Sciatic nerve (tissue), 2 donors: ENCODE measurements around the gene PFDN6. TPM values are rescaled to one million over a fixed set of nuclear protein-coding genes. Genes with fewer than 3 reads are reported as not detected.
"Not testable (repeated sequence)": the region's sequence is repeated elsewhere in the genome, so short reads cannot be mapped to it uniquely, and the experiment has no call there.

Experiments
- ATAC-seq: fragments of 200-7000 bp; cut with Tn5 transposase; one replicate; pipeline ENCODE4 v1.9.1; 2020; ENCODE audit warnings: mild to moderate bottlenecking, moderate library complexity
- DNase-seq: peaks from one replicate; pipeline ENCODE4 v3.0.0-alpha.2; 2020; ENCODE audit warnings: low spot score
- intact Hi-C: fragments of 100-400 bp; cut with DNase I; formaldehyde crosslinking; loops from one replicate; pipeline ENCODE4 v1.14.2; 2022
- total RNA-seq: library from RNA; stranded (reverse); fragmentation: NEBNext Ultra II Directional; extraction: Animal tissue kit (Norgen Biotek cat#: 25700); gene quantifications from one replicate; pipeline ENCODE4 v1.2.1, GENCODE V29; 2021
- donor health status: DM: no; HTN: no; CAD: no.
- donor health status: DM: no; HTN: no; CAD: no.

PFDN6 gene
- total RNA-seq, 1 donor from 2014 or later = 27.1 TPM

DNA sequence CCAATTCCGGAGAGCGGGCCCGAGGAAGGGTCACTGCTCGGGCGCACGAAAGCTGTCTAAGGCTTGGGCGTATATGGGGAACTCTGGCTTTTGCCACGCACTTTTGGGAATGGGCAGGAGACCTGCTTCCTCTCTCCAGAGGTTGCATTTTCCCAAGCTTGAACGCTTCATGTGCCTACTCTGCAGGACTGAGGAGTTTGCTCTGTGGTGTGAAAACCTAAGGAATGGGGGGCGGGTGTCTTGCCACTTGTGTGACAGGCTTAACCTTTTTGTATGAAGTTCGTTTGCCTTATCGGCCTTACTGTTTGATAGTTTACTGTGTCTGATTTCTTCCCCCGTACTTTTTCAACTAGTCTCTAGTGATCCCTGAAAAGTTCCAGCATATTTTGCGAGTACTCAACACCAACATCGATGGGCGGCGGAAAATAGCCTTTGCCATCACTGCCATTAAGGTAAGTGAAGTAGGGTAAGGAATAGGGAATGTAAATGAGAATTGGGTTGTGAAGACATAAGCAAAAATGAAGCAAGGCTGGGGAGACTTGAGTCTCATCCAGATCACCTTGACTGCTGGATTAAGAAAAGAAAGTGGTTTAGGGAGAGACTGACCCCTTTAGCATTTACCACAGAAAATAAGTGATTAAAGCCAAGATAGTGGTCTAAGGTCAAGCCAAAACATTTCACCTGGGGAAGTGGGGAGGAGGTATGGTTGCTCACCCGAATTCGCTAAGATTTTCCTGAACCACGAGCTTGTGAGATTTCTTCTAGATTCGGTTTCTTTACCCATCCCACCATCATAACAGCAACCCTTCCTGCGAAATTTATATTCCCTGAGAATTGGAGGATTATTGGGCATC lies 16.9 kb upstream of the PFDN6 start:
- DNase-seq (no peak), ATAC-seq (peak; percentile 29)
- intact Hi-C loops = no loop called here

DNA sequence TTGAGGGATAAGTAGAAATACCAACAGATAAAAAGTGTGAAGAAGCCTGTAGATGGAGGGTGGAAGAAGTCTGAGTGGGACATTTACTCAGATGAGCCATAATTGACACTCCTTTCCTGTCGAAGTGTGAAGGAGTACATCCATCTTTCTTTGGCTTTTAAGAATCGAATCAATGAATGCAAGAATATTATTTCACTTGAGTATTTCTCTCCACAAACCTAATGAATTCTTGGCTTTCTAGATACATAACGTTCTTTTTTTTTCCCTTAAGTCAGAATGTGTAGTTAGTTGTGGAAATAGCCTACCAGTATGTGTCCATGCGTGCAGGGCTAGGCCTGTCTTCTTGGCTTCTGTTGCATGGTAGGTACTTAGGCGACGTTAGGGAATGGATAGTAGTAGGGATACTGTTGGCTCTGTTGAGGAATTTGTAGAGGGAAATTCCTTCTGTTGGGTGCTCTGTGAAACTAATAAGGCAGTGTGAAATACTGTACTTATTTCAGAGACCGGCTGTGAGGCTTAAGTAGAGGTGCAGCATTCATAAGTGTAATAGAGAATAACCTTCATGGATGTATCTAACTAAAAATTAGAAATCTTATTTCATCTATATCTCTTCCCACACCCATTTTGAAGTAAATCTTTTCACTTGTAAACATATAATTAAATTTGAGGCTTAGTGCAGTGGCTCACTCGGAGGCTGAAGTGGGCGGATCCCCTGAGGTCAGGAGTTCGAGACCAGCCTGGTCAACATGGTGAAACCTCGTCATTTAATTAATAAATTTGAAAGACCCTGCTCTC lies 16.1 kb upstream of the PFDN6 start:
- ATAC-seq (no peak), DNase-seq (no peak)
- intact Hi-C loops = no loop called here

GRCh38 chr6:33273924-33274902 lies 15.2 kb upstream of the PFDN6 start:
- intact Hi-C loops = no loop called here
- no peak for DNase-seq
- no peak for ATAC-seq

GRCh38 chr6:33275795-33276580 lies 13.4 kb upstream of the PFDN6 start:
- intact Hi-C loops, ATAC-seq, DNase-seq: not testable (repeated sequence)

DNA sequence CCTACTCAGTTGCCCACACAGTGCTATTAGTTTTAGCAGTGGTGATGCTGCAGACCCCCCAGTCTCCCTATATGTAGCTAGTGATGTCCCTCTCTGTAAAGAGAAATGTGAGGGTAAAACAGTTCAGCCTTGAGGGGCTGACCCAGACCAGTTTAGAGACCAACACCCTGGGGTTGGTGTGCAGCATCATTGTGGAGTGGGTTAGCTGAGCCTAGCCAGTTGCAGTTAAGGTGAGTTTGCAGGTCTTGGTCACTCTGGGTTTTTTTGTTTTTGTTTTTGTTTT lies 12.9 kb upstream of the PFDN6 start:
- DNase-seq = no peak
- intact Hi-C loops = no loop called here
- no peak for ATAC-seq

DNA sequence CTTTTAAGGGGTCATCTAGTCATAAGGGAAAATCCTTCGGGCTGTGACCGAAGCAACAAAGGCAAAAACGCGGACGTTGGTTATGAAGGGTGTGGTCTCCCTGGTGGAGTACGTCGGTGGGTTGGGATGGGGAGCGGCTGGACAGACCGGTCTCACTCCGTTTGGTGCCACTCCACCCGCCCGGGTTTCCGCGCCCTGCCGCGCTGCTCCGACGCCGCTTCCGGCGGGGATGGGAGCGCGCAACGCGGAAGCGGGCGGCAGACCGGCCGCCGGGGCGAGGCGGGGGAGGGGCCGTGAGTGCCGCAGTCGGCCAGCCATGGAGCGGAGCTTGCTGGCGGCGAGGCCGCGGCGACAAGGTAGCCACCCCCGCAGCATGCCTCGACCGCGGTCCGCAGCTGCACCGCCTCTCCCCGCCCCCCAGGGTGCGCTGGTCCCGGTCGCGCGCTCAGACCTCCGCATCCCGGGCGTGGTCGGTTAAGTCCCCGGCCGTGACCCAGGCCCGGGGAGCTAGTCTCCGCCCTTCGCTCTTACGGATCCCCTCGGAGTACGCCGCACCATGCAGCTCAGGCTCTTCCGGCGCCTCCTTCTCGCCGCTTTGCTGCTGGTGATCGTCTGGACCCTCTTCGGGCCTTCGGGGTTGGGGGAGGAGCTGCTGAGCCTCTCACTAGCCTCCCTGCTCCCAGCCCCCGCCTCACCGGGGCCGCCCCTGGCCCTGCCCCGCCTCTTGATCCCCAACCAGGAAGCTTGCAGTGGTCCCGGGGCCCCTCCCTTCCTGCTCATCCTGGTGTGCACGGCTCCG lies 12.3 kb upstream of the PFDN6 start, which contains the start of gene B3GALT4:
Gene B3GALT4, plus strand, starts transcription at position 260 of the 799 bp plus-strand sequence. Its CDS starts 297 bp downstream, at position 557.
- peak; percentile 81 for DNase-seq
- intact Hi-C loops = no loop called here
- peak; percentile 79 for ATAC-seq

DNA sequence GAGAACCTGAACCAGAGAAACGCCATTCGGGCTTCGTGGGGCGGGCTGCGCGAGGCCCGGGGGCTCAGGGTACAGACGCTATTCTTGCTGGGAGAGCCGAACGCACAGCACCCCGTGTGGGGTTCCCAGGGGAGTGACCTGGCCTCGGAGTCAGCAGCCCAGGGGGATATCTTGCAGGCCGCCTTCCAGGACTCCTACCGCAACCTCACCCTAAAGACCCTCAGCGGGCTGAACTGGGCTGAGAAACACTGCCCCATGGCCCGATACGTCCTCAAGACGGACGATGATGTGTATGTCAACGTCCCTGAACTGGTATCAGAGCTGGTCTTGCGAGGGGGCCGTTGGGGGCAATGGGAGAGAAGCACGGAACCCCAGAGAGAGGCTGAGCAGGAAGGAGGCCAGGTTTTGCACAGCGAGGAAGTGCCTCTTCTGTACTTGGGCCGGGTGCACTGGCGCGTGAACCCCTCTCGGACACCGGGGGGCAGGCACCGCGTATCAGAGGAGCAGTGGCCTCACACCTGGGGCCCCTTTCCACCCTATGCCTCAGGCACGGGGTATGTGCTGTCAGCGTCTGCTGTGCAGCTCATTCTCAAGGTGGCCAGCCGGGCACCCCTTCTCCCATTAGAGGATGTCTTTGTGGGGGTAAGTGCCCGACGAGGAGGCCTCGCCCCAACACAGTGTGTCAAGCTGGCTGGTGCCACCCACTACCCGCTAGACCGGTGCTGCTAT lies 11.6 kb upstream of the PFDN6 start:
- peak; percentile 33 for ATAC-seq
- DNase-seq = peak; percentile 60
- intact Hi-C loops = no loop called here

- ATAC-seq (no peak), DNase-seq (no peak)
- intact Hi-C loops = no loop called here
Measured at GRCh38 chr6:33278392-33278741, 11.0 kb upstream of the PFDN6 start.

DNA sequence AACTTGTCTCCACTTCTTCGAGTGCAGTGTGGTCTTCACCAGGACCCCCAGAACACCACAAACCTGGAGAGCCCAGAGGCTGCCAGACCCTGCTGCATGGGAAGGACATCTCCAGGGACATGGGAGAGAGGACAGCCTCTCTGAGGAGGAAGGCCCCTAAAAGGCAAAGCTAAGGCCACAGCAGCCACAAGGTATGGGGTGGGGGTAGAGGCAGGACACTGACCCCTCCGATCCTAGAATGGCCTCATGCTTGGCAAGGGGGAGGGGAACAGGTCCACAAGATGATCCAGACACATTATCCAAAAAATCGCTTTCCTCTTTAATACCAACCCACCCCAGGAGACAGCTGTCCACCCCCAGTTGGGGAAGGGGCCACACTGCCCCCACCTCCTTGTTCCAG lies 10.6 kb upstream of the PFDN6 start:
- DNase-seq (no peak), ATAC-seq (no peak)
- intact Hi-C loops = no loop called here

GRCh38 chr6:33279257-33279695 lies 10.1 kb upstream of the PFDN6 start:
- no peak for ATAC-seq
- intact Hi-C loops = no loop called here
- no peak for DNase-seq

GRCh38 chr6:33279971-33280511 lies 9.4 kb upstream of the PFDN6 start:
- no peak for DNase-seq
- no peak for ATAC-seq
- intact Hi-C loops = no loop called here

- intact Hi-C loops = no loop called here
- ATAC-seq (no peak), DNase-seq (no peak)
Measured at GRCh38 chr6:33280539-33280938, 8.9 kb upstream of the PFDN6 start.

GRCh38 chr6:33285214-33285613 lies 4.2 kb upstream of the PFDN6 start:
- ATAC-seq, DNase-seq, intact Hi-C loops: not testable (repeated sequence)

DNA sequence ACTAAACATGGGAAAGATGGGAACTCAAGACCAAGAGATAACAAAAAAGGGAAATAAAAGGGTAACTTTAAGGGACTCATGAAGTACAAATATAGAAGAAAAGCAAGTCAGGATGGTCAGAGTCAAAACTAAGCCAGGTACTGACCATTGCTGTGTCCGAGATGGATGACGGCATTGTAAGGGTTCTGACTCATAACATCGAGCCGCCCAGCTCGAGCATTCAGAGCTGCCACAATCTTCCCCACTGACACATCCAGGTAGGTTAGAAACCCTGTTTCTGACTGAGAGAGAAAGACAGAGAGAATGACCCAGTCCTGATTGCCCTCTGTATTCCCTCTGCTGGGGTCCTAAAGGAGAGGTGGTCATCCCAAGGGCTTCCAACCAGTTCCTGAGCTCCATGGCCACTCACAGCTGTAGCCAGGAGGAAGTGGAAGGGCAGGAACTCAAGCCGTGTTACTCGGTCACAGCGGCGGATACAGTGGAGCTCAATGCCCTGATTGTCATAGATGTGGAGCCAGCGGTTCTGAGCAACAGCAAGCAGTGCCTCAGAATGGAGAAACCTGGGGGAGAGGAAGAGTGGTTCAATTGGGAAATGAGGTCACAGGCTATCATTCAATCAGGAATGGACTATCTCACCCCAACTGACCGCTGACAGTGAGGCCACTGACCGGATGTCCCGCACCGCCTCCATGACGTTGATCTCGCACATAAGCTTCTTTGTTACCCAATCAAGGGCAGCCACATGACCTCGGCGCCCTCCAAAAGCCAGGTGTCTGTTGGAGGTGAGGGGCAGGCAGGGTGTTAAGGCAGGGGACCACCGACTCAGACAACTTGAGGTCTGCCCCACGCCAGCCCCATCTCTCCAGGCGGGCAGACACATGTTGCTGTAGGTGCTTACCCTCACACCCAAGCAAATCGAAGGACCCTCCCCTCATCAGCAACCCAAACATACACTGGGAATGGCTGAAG lies 2.2 kb upstream of the PFDN6 start:
- intact Hi-C loops = no loop called here
- DNase-seq (no peak), ATAC-seq (no peak)

DNA sequence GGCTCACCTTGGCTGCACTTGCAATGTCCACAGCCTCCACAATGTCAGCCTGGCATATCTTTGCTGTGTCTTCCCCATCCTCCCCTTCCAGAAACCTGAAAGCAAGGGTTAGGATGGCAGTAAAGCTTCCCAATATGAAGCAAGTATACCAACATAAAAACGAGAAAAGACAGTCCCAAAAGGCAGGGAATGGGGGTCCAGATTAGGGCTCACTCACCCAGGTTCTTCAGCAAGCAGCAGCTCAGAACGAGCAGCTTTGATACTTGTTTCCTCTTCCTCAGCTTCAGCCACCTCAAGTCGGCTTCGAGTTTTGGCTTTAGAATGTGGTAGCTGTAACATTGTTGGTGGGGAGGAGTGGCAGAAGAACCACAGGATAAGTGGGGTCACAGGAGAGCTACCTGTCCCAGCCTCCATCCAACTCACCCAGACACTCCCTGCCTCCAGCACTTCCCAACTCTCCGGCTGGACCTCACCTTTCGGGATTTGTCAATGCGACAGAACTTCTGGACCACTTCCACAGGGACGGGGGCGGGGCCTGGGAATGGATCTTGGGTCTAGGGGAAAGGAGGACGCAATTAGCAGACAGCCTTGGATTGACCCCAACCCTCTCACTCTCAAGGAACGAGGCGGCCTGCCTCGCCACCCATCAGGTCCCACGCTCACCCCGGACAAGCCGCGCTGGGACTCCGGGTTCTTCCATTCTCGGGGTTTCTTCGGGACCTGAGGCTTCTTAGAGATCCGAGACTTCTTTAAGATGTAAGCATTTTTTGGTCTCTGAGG lies 1.1 kb upstream of the PFDN6 start:
- intact Hi-C loops = no loop called here
- DNase-seq (no peak), ATAC-seq (no peak)
